ENCODE measurements around the gene POU4F1.
"Not testable (repeated sequence)": the region's sequence is repeated elsewhere in the genome, so short reads cannot be mapped to it uniquely, and the experiment has no call there.

The POU4F1 gene, protein sequence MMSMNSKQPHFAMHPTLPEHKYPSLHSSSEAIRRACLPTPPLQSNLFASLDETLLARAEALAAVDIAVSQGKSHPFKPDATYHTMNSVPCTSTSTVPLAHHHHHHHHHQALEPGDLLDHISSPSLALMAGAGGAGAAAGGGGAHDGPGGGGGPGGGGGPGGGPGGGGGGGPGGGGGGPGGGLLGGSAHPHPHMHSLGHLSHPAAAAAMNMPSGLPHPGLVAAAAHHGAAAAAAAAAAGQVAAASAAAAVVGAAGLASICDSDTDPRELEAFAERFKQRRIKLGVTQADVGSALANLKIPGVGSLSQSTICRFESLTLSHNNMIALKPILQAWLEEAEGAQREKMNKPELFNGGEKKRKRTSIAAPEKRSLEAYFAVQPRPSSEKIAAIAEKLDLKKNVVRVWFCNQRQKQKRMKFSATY

DNA sequence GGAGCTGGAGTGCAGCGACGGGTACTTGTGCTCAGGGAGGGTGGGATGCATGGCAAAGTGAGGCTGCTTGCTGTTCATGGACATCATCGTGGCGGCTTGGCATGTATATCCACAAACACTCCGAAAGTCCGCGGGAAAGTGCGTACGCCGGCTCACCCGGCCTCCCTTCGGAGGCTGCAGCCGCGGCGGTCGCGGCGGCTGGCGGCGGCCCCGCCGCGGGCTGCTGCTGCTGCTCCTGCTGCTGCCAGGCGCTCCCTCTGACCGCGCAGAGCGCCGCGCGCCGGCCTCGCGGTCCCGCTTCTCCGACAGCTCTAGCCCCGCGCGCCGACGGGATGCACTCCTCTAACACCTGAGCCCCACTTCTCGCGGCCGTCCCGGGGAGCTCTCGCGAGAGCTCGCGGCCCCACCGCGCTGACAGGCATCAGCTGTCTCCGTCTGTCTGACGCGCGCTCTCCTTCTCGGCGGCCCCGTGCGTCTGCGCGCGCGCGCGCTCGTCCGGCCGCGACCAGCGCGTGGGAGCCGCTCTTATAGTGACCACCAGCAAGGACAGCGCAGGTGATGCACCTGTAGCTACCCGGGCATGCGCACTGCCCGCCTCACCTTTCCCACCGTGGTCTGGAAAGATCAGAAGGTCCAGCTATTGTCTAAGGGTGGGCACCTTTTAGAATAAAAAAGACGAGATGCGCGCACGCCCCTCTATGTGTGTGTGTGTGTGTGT, at the start of gene POU4F1:
POU4F1 (minus strand) TSS at position 313 of the 718 bp plus-strand sequence; CDS start at position 87, 226 bp downstream.
- peak; percentile 89 for DNase-seq (ENCODE audit: low spot score)

DNA sequence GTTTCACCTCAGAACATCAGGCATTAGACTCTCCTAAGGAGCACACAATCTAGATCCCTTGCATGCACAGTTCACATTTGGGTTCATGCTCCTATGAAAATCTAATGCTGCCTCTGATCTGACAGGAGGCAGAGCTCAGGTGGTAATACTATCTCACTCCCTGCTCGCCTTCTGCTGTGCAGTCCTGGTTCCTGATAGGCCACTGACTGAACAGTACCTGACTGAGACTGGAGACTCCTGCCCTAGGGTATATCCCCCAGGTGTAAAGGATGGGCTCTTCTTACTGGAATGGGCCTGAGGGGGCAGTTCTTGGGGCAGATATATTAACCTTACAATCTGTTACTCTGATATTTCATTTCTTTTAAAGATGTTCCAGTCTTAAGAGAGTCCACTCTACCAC, 49.3 kb upstream of the POU4F1 start:
- no peak for DNase-seq (ENCODE audit: low spot score)

DNA sequence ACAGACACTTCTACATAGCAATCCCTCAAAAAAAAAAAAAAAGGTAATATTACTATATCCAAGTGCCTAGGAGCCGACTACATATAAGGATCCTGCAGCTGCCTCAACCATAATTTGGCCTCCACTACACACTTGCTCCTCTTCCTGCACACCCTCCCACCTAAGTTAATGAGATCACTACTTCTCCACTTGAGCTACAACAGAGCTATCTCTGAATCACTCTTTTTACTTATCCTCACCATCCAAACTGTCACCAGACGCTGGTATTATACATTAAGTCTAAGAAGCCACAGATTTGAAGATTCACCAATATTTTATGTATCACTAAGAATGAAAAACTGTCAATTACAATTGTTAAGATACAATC, 47.3 kb upstream of the POU4F1 start:
- DNase-seq (ENCODE audit: low spot score), result no peak

DNA sequence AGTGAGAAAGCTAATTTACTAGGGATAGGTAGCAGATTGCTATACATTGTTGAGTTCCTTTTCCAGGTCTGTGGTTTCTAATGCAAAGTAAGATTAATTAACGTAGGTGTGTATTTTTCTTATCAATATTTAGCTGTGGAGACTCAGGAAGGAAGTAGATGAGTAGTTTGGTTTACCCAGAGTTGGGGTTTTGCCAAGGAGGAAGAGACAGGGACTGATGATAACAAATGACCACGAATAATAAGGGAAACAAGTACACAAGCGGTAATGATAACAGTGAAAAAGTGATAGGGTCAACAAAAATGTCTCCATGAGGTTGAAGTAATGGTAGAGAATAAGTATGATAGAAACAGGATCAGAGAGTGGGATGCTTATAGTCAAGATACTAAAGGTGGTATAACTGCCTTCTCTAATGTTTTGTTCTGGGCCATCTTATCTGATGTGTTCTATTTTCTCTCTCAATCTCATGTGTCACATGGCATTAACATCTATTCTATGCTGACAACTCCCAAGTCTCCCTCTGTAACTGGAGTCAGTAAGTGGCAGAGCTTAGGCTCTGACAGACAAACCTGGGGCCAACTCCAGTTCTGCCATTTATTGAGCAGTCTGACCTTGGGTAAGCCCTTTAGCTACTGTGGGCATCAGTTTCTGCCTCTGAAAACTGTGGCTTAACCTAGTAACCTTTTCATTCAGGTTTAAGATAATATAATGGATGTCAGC, 46.8 kb upstream of the POU4F1 start:
- no peak for DNase-seq (ENCODE audit: low spot score)

DNA sequence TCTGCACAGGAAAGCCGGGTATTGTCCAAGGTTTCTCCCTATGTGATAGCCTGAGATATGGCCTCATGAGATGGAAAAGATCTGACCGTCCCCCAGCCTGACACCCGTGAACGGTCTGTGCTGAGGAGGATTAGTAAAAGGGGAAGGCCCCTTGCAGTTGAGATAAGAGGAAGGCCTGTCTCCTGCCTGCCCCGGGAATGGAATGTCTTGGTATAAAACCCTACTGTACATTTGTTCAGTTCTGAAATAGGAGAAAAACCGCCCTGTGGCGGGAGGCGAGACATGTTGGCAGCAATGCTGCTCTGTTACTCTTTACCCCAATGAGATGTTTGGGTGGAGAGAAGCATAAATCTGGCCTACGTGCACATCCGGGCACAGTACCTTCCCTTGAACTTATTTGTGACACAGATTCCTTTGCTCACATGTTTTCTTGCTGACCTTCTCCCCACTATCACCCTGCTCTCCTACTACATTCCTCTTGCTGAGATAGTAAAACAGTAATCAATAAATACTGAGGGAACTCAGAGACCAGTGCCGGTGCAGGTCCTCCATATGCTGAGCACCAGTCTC, 43.8 kb upstream of the POU4F1 start:
- DNase-seq (ENCODE audit: low spot score), result not testable (repeated sequence)

DNA sequence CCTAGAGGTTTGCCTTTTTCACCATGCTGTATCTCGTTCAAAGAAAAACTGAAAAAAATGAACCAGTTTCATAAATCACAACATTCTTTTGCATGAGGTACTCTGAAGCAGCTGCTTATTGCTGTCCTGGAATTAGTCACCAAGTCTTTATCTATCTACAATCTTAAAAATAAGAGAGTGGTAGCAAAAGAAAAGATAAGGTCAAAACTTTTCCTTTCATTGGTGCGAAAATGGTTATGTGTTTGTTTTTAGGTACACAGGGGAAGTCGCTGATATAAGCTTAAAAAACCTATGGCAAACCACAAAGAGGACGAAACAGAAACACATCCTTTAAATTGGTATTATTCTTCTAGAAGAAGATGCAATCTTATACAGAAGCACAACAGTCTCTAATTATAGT, 34.9 kb upstream of the POU4F1 start:
- DNase-seq (ENCODE audit: low spot score), result no peak

DNA sequence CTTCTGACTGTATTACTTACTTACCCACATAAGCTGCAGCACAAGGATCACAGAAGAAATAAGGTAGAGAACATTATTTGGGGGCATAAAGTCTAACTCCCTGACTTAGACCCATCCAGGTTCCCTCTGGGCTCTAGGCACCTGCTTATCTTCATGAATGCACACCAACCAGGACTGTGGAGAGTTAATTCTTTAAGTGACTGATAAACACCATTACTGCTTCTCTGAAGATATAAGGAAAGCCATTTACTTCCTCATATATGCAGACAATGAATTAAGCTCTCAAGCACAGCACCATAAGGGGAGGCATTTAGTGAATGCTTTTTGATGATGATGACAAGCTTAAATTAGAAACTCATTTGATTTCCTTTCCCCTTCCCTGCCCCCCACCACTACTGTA, 33.1 kb upstream of the POU4F1 start:
- no peak for DNase-seq (ENCODE audit: low spot score)

DNA sequence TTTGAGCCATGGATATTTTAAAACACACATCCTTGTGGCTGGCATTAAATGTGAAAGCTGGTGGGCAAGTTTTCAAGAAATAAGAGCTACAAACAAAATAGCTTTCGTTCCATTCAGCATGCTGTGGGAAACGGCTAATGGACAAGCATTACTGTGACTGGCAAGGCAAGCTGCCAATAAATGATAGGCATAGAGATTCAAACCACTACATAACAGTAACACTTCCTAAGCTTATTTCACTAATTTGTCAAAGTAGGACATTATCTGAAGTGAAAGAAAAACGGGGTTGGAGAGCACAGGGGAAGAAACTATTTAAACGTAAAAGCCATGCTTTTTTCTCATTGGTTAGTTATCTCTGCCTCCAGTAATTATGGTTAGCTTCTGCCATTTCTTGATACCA, 29.6 kb upstream of the POU4F1 start:
- DNase-seq (ENCODE audit: low spot score), result no peak

DNA sequence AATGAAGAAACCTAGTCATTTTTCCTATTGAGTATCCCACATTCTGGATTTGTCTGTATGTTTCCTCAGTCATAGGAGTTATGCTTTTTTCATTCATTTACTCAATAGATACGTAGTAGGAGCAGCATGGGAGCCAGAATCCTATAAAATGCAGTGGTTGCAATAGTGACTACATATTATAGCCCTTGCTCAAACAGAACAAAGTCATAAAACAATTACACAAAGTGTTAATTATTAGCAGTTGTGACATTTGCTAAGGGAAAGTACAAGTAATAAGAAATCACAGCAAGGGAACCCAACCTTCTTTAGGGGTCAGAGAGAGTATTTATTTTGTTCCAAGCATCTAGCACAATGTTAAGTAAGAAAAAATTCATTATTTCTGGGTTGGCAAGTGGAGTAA, 27.7 kb upstream of the POU4F1 start:
- no peak for DNase-seq (ENCODE audit: low spot score)

DNA sequence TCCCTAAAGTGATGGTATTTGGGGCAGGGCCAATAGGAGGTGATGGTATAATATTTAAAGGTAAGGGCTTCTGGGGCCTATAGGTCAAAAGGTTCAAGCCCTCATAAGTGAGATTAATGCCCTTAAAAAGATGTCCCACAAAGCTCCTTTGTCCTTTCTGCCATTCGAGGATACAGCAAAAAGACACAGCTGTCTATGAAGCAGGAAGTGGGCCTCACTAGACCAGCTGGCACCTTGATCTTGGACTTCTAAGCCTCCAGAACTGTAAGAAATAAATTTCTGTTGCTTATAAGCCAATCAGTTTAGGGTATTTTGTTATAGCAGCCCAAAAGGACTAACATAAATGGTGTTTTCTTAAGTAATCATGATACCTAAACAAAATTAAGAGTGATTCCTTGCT, 27.2 kb upstream of the POU4F1 start:
- DNase-seq (ENCODE audit: low spot score), result no peak

DNA sequence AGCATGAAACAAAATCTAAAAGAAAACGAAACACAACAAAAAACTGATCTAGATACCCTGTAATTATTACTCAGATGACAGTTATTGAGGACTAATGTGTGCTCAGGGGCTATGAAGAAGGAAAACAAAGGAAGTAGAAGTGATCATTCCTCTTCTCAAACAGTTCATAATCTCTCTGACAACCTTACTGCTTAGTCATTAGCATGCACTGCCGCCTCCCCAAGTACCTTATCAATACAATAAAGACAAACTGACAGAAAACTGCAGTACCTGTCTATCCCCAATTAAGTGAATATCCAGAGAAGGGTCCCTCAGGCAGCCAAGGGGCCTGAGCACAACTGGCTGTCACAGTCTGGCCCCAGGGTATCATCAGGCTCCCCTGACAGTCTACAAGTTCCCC, 22.0 kb upstream of the POU4F1 start:
- no peak for DNase-seq (ENCODE audit: low spot score)

DNA sequence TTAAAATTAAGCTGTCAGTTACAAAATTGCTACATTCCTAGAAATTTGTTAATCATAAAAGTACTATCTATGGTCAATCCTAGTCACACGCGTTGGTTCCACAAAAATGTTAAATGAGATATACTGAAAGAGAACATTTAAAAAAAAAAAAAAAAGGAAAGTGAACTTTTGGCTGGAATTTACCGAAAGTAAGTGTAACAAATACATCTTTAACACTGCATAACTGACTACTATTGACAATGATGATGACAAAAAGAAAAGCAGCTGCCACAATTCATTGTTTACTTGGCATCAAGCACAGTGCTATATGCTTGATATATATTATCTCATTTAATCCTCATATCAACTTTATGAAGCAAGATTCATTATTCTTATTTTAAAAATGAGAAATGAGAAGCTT, 19.8 kb upstream of the POU4F1 start:
- DNase-seq (ENCODE audit: low spot score), result no peak

DNA sequence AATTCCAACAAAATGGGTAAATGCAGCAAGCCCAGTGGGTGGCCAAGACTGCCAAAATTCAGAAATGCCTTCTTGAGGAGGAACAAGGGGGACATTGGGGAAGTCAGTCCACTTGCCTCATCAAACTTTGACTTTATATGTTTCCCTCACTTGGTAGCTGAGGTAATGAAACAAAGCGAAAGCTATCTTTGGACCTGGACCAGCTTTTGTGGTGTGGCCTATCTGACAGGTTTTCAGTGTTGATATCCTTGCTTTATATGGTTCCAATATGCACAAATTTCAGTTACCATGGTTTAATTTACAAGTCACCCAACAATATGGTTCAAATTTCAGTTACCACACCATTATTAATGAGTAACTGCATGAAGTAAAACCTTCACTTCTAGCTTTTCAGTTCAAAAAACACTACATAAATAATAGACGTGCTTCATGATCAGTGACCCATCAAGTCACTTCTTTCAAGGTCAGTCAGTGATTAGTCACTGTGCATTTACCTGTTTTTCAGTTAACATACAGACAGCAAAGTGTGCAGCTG, 17.7 kb upstream of the POU4F1 start:
- no peak for DNase-seq (ENCODE audit: low spot score)

DNA sequence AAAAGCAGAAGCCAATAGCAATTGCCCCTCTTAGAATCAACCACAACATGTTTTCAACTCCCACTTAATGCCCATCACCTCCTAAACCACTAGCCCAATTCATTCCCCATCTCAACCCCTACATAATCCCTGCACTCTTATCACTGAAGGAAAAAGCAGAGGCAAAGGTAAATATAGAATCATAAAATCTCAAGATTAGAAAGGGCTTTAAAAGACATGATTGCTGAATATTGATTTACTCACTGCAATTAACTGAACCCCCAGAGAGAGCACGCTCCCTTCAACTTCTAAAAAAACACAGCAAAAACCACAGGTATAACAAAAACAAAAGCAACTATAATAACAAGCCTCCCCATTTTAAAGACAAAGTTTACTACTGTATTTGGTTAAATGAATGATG, 15.1 kb upstream of the POU4F1 start:
- no peak for DNase-seq (ENCODE audit: low spot score)

DNA sequence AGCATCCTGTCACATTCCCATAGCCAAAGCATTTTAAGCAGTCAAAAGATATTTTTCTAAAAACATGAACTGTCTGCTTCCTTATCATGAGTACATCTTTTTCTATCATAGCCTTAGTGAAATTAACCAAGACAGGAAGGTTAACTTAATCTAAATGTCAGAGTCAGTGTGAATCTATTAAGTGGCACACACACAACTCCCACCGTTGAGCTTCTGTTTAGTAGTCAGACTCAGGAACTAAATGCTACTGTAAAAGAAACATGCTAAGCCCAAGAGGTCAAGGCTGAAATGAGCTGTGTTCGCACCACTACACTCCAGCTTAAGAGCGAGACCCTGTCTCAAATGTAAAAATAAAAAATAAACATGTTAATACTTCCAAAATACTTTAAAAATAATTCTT, 7.7 kb upstream of the POU4F1 start:
- DNase-seq (ENCODE audit: low spot score), result no peak

DNA sequence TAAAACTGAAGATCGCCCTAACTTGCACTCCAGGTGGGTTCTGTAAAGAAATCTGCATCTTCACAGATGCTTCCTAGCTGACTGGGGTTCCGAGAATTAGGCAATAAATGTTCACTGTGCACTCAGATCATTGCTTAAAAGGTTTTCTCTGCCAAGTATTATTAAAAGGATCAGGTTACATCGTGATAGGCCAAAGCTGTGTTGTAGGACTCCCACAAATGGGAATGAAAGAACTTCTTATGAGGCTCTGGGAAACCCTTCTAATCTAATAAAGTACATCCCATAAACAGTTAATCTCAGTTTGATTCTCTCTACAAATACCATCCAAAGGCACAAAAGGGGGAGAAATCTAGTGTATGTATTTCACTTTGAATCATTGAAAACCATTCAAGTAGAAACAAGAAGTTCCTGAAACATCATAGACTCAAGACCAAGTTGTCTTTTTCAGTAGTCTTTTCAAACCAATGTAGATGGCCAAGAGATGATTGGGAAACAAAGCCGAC, 7.1 kb upstream of the POU4F1 start:
- DNase-seq (ENCODE audit: low spot score), result no peak

DNA sequence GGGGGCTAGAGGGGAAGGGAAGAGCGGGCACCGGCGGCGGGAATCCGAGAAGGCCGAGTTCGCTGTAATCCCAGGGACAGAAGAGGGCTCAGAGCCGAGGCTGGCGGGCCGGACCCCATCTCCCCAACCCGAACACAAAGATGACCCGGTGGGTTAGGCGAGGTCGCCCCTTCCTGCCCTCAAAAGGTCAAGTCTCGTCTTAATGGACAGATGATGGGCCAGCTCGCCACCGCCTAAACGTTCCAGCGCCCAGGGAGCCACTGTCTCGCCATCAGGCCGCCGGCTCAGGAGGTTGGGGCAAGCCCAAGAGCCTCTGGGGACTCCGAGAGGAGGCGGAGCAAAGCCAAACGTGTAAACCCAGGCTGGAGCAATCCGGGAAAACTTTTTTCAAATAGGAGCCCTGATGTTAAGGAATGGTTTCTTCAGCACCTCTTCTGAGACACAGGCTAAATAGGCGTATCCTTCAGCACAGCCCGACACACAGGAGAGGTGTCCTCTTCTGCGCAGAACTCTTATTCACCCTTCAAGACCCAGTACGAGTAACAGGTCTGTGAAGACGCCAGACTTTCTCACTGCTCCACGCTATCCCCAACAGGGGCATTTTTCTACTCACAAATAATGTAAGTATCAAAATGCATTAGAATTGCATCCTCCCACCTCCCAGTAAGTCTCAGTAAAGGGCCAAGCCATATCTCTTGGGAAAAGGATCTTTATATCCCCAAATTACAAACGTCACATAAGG, 6.3 kb upstream of the POU4F1 start:
- no peak for DNase-seq (ENCODE audit: low spot score)

DNA sequence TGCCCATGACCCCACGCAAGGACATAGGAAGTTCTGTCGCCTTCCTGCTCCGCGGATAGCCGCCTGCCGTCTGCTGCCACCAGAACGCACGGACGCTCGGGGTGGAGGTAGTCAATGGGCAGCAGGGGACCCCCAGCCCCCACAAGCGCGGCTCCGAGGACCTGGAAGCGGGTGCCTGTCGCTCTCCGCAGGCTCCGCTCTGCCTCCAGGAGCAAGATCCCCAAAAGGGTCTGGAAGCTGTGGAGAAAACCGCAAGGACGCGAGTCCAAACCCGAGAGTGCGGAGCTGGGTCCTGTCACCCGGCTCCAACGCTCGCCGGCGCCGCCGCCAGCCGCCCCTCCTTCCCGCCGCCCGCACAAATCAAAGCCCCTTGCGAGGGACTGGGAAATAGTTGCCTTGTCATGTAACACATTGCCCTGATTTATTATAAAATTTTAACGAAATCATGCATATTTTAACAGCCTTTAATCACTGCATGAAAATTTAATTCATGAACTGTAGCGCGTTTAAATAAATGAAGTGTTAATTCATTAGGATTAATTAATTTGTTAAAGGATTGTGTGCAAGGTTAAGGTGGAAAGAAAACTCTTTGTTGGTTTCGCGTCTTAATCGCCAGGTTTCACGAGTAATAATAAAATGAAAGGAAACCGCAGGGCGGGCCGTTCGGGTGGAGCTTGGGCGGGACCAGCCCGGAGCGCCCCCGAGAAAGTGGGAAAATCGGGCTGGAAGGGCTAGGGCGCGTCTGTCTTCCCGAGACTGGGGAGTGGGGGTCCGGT, 5.5 kb upstream of the POU4F1 start:
- DNase-seq (ENCODE audit: low spot score), result no peak

DNA sequence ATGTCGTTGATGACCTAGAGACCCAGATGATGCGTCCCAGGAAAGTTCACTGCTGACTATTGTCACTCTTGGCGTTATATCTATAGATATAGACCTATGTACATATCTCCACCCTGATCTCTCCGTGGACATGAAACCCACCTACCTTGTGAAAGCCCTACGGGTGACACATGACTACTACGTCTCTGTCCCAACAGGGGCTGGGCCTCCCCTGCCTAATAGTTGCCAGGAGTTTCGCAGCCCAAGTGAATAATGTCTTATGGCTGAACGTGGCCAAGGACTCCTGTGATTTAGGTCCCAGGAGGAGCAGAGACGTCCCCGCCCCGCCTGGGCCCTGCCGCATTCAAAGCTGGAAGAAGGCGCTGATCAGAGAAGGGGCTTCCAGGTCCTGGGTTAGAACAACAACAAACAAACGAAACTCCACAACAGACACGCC, 4.9 kb upstream of the POU4F1 start:
- no peak for DNase-seq (ENCODE audit: low spot score)

DNA sequence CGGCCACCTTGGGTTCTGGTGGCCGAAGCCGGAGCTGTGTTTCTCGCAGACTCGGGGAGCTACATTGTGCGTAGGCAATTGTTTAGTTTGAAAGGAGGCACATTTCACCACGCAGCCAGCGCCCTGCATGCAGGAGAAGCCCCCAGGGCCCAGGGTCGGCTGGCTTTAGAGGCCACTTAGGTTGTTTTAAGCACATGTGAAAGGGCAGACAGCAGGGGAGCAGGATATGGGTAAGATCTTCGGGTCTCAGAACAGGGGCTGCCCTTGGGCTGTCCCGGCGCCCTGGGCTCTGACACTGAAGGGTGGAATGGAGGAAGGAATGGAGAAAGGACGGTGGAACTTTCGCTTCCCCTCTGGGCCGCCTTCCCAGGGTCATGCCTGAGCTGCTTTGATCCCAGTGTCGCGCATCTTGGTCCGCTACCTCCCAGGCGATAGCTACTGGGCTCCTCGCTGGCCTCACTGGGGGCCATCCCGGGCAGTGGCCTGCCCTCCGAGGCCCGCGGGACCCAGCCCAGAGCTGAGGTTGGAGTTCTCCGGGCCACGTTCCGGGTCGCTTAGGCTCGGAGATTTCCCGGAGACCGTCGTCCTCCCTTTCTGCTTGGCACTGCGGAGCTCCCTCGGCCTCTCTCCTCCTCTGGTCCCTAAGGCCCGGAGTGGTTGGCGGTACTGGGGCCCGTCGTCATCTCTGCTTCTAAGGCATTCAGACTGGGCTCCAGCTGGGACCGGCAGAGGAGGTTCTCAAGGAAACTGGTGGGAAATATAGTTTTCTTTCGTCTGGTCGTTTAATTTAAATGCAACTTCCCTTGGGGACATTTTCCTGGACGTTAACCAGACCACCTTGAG, 4.3 kb upstream of the POU4F1 start:
- peak; percentile 48 for DNase-seq (ENCODE audit: low spot score)
